H9 (cell line): ENCODE data around the gene C20orf173. TPM values are rescaled to one million over a fixed set of nuclear protein-coding genes. Genes with fewer than 3 reads are reported as not detected.
"Not testable (repeated sequence)": the region's sequence is repeated elsewhere in the genome, so short reads cannot be mapped to it uniquely, and the experiment has no call there.

ENCODE experiments used
- DNase-seq: peaks from one replicate; pipeline ENCODE4 v3.0.0-alpha.2; 2017
- H2AFZ ChIP-seq: one replicate; pipeline ENCODE4 v1.6.1; 2013; ENCODE audit warnings: mild to moderate bottlenecking, low read length, control low read depth, moderate library complexity
- H2AK5ac ChIP-seq: 2 replicates; pipeline ENCODE4 v1.6.1; 2013; ENCODE audit warnings: low read length, control low read depth, mixed read lengths; ENCODE audit not compliant: insufficient read length
- H2BK120ac ChIP-seq: one replicate; pipeline ENCODE4 v1.6.1; 2013; ENCODE audit warnings: low read depth, mild to moderate bottlenecking, low read length, control low read depth, inconsistent platforms; ENCODE audit not compliant: poor library complexity, severe bottlenecking
- H2BK12ac ChIP-seq: 2 replicates; pipeline ENCODE4 v1.6.1; 2013; ENCODE audit warnings: low read length, control low read depth, mixed read lengths, low read depth; ENCODE audit not compliant: insufficient read length
- H2BK15ac ChIP-seq: 2 replicates; pipeline ENCODE4 v1.6.1; 2013; ENCODE audit warnings: low read depth, low read length, control low read depth
- H2BK20ac ChIP-seq: one replicate; pipeline ENCODE4 v1.6.1; 2013; ENCODE audit warnings: low read depth, mild to moderate bottlenecking, low read length, control low read depth, inconsistent platforms; ENCODE audit not compliant: poor library complexity, severe bottlenecking
- H2BK5ac ChIP-seq: 2 replicates; pipeline ENCODE4 v1.6.1; 2013; ENCODE audit warnings: low read length, control low read depth, mixed read lengths; ENCODE audit not compliant: insufficient read length
- H3K14ac ChIP-seq: 2 replicates; pipeline ENCODE4 v1.6.1; 2013; ENCODE audit warnings: low read length, control low read depth; ENCODE audit not compliant: insufficient read depth
- H3K18ac ChIP-seq: 2 replicates; pipeline ENCODE4 v1.6.1; 2013; ENCODE audit warnings: low read depth, mild to moderate bottlenecking, mixed read lengths, low read length, control low read depth; ENCODE audit not compliant: insufficient read length
- H3K23ac ChIP-seq: 2 replicates; pipeline ENCODE4 v1.6.1; 2013; ENCODE audit warnings: low read length, control low read depth, mixed read lengths, low read depth; ENCODE audit not compliant: insufficient read length
- H3K23me2 ChIP-seq: 2 replicates; pipeline ENCODE4 v1.6.1; 2013; ENCODE audit warnings: low read depth, mild to moderate bottlenecking, mixed read lengths, low read length, control low read depth; ENCODE audit not compliant: insufficient read length, poor library complexity, severe bottlenecking
- H3K27ac ChIP-seq: 2 replicates; pipeline ENCODE4 v1.5.1; 2013; ENCODE audit warnings: low read length, control low read depth, mixed read lengths, low read depth; ENCODE audit not compliant: insufficient read length
- H3K27me3 ChIP-seq: 2 replicates; pipeline ENCODE4 v1.6.1; 2013; ENCODE audit warnings: low read length, control low read depth, inconsistent platforms; ENCODE audit not compliant: insufficient read depth
- H3K4ac ChIP-seq: 2 replicates; pipeline ENCODE4 v1.6.1; 2013; ENCODE audit warnings: low read depth, mild to moderate bottlenecking, control low read depth, inconsistent platforms, low read length, moderate library complexity
- H3K4me1 ChIP-seq: 2 replicates; pipeline ENCODE4 v1.6.1; 2013; ENCODE audit warnings: low read length, control low read depth, inconsistent platforms; ENCODE audit not compliant: insufficient read depth
- H3K4me2 ChIP-seq: 2 replicates; pipeline ENCODE4 v1.6.1; 2013; ENCODE audit warnings: low read length, control low read depth, mixed read lengths; ENCODE audit not compliant: insufficient read length, insufficient read depth
- H3K56ac ChIP-seq: 2 replicates; pipeline ENCODE4 v1.6.1; 2013; ENCODE audit warnings: low read depth, mild to moderate bottlenecking, mixed read lengths, low read length, control low read depth; ENCODE audit not compliant: insufficient read length
- H3K79me1 ChIP-seq: 2 replicates; pipeline ENCODE4 v1.6.1; 2013; ENCODE audit warnings: low read depth, mild to moderate bottlenecking, moderate library complexity, low read length, control low read depth, inconsistent platforms; ENCODE audit not compliant: insufficient read depth, poor library complexity, severe bottlenecking
- H3K79me2 ChIP-seq: 2 replicates; pipeline ENCODE4 v1.6.1; 2013; ENCODE audit warnings: low read length, control low read depth, inconsistent platforms; ENCODE audit not compliant: insufficient read depth
- H3K9ac ChIP-seq: 2 replicates; pipeline ENCODE4 v1.6.1; 2013; ENCODE audit warnings: low read length, control low read depth, mixed read lengths; ENCODE audit not compliant: insufficient read length; ENCODE audit errors: extremely low read depth
- H3K9me3 ChIP-seq: one replicate; pipeline ENCODE4 v1.6.1; 2013; ENCODE audit warnings: low read depth, low read length, inconsistent platforms; ENCODE audit not compliant: control insufficient read depth
- H3T11ph ChIP-seq: one replicate; pipeline ENCODE4 v1.6.1; 2013; ENCODE audit warnings: mild to moderate bottlenecking, low read length, control low read depth, inconsistent platforms
- H4K20me1 ChIP-seq: one replicate; pipeline ENCODE4 v1.6.1; 2013; ENCODE audit not compliant: control insufficient read depth, insufficient read length, insufficient read depth
- H4K5ac ChIP-seq: 2 replicates; pipeline ENCODE4 v1.6.1; 2013; ENCODE audit warnings: low read depth, mild to moderate bottlenecking, mixed read lengths, low read length, control low read depth; ENCODE audit not compliant: insufficient read length
- H4K8ac ChIP-seq: replicated peaks from 2 replicates; pipeline ENCODE4 v1.6.1; 2013; ENCODE audit warnings: low read length, control low read depth, mixed read lengths, low read depth; ENCODE audit not compliant: insufficient read length
- H4K91ac ChIP-seq: 2 replicates; pipeline ENCODE4 v1.6.1; 2013; ENCODE audit warnings: low read depth, mild to moderate bottlenecking, moderate library complexity, mixed read lengths, low read length, control low read depth; ENCODE audit not compliant: insufficient read length
- H3K27ac Mint-ChIP-seq, 3 experiments: 2 replicates in 2 of 3; 3 replicates in 1 of 3; pipeline ENCODE4 v1.8.0; 2020 to 2021; ENCODE audit warnings: mixed read lengths in 3 of 3, mild to moderate bottlenecking in 1 of 3, moderate library complexity in 1 of 3
- H3K27me3 Mint-ChIP-seq: 2 replicates; pipeline ENCODE4 v1.8.0; 2021; ENCODE audit warnings: low read depth, mild to moderate bottlenecking, moderate library complexity, mixed read lengths
- H3K36me3 Mint-ChIP-seq, 3 experiments: 2 replicates in 2 of 3; 3 replicates in 1 of 3; pipeline ENCODE4 v1.8.0; 2020 to 2021; ENCODE audit warnings: low read depth in 3 of 3, mixed read lengths in 3 of 3; ENCODE audit not compliant: insufficient read depth in 1 of 3
- H3K4me1 Mint-ChIP-seq, 2 experiments: 2 replicates each; pipeline ENCODE4 v1.8.0; 2020; ENCODE audit warnings: mixed read lengths in 2 of 2
- H3K4me3 Mint-ChIP-seq, 2 experiments: 2 replicates in 1 of 2; 3 replicates in 1 of 2; pipeline ENCODE4 v1.8.0; 2020 to 2021; ENCODE audit warnings: mild to moderate bottlenecking in 2 of 2, mixed read lengths in 2 of 2, moderate library complexity in 1 of 2
- H3K9me3 Mint-ChIP-seq, 2 experiments: 2 replicates in 1 of 2; 3 replicates in 1 of 2; pipeline ENCODE4 v1.8.0; 2020; ENCODE audit warnings: mild to moderate bottlenecking in 2 of 2, mixed read lengths in 2 of 2, moderate library complexity in 1 of 2
- CTCF ChIP-seq: fragments of 200-600 bp; sonication (generic); conservative IDR thresholded peaks from 3 replicates; pipeline ENCODE4 v1.8.0; 2021; ENCODE audit warnings: antibody characterized with exemption, mild to moderate bottlenecking
- WGBS: extraction: QIAGEN DNeasy Blood & Tissue Kit; methylation state at CpG from one replicate; pipeline ENCODE4 v1.1.7; 2013; ENCODE audit warnings: missing lambda C conversion rate, low lambda C conversion rate, mixed read lengths; ENCODE audit not compliant: insufficient read length; ENCODE audit errors: extremely low coverage; 5-methylcytosine and 5-hydroxymethylcytosine counted together
- total RNA-seq: library from RNA; stranded (reverse); gene quantifications from 2 replicates; pipeline ENCODE4 v1.2.1, GENCODE V29; 2021

Gene C20orf173
- total RNA-seq, 1 experiment from 2014 or later: not detected

GRCh38 chr20:35546127-35546526 is 16.7 kb upstream of the C20orf173 start:
- Histone ChIP-seq H3K4me2 (no peak overlapping the region), H3K27me3 (no peaks in the 10 kb centered on the region), H2BK120ac (no peak overlapping the region), H3K23me2 (peaks cover 9% of the 10 kb centered on the region), H4K8ac (no peak overlapping the region), H3K79me1 (no peaks in the 10 kb centered on the region), H3K9me3 (no peaks in the 10 kb centered on the region), H3K56ac (no peak overlapping the region), H2AK5ac (no peak overlapping the region), H3T11ph (no peak overlapping the region), H3K79me2 (no peaks in the 10 kb centered on the region), H4K91ac (no peak overlapping the region), H3K9ac (no peak overlapping the region), H2BK15ac (no peak overlapping the region), H3K4ac (no peak overlapping the region), H2AFZ (no peak overlapping the region), H3K18ac (no peak overlapping the region), H2BK12ac (no peak overlapping the region), H3K14ac (no peak overlapping the region), H3K4me1 (peaks cover 2% of the 10 kb centered on the region; the same call in 1 of the 2 replicates), H2BK20ac (no peak overlapping the region), H2BK5ac (no peak overlapping the region), H3K27ac (no peak overlapping the region), H4K5ac (no peak overlapping the region), H4K20me1 (no peaks in the 10 kb centered on the region), H3K23ac (no peak overlapping the region)
- H3K36me3 Mint-ChIP-seq: peaks cover 14 to 40% (median 32%) of the 10 kb centered on the region in 3 experiments
- H3K4me3 Mint-ChIP-seq: no peak overlapping the region
- H3K4me1 Mint-ChIP-seq: peaks cover 10 to 11% of the 10 kb centered on the region in 2 experiments
- no peaks in the 10 kb centered on the region for H3K27me3 Mint-ChIP-seq
- TF ChIP-seq CTCF: no peak
- H3K9me3 Mint-ChIP-seq: no peaks in the 10 kb centered on the region
- no peak overlapping the region for H3K27ac Mint-ChIP-seq
- WGBS: no CpG with 5 or more reads among the region's 1 CpG
- no peak for DNase-seq

DNA sequence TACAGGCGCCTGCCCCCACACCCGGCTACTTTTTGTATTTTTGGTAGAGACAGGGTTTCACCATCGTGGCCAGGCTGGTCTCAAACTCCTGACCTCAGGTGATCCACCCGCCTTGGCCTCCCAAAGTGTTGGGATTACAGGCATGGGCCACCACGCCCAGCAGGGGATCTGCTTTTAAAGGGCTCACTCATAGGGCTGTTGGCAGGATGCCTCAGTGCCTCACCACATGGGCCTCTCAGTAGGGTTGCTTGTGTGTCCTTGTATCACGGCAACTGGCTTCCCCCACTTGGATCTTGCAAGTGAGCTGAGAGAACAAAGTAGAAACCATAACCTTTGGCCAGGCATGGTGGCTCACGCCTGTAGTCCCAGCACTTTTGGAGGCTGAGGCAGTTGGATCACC is 15.5 kb upstream of the C20orf173 start:
- H4K8ac ChIP-seq, H2BK15ac ChIP-seq, H3K4me1 ChIP-seq, H3K23ac ChIP-seq, H4K20me1 ChIP-seq, H4K5ac ChIP-seq, H3T11ph ChIP-seq, H3K56ac ChIP-seq, H3K14ac ChIP-seq, H3K9ac ChIP-seq, H3K27ac ChIP-seq, H3K4me3 Mint-ChIP-seq, H3K4ac ChIP-seq, H3K27me3 Mint-ChIP-seq, H2AFZ ChIP-seq, H3K9me3 Mint-ChIP-seq, H3K27ac Mint-ChIP-seq, H3K18ac ChIP-seq, H3K27me3 ChIP-seq, H2AK5ac ChIP-seq, H4K91ac ChIP-seq, H2BK12ac ChIP-seq, H3K79me2 ChIP-seq, H2BK5ac ChIP-seq, H3K9me3 ChIP-seq, H2BK120ac ChIP-seq, H2BK20ac ChIP-seq, DNase-seq, H3K4me2 ChIP-seq, H3K79me1 ChIP-seq: not testable (repeated sequence)
- peaks cover 10% of the 10 kb centered on the region for H3K23me2 ChIP-seq
- peaks cover 13 to 38% (median 29%) of the 10 kb centered on the region in 3 experiments for H3K36me3 Mint-ChIP-seq
- no CpG with 5 or more reads among the region's 7 CpGs for WGBS
- H3K4me1 Mint-ChIP-seq: peaks cover 13 to 17% of the 10 kb centered on the region in 2 experiments
